ENCODE data around the gene ASB1.
"Not testable (repeated sequence)": the region's sequence is repeated elsewhere in the genome, so short reads cannot be mapped to it uniquely, and the experiment has no call there.

ASB1 gene

GRCh38 chr2:238404406-238405216 is 22.1 kb upstream of the ASB1 start:
- no peak for DNase-seq

- DNase-seq, result not testable (repeated sequence)
Observed at GRCh38 chr2:238405217-238405555, 21.5 kb upstream of the ASB1 start.

DNA sequence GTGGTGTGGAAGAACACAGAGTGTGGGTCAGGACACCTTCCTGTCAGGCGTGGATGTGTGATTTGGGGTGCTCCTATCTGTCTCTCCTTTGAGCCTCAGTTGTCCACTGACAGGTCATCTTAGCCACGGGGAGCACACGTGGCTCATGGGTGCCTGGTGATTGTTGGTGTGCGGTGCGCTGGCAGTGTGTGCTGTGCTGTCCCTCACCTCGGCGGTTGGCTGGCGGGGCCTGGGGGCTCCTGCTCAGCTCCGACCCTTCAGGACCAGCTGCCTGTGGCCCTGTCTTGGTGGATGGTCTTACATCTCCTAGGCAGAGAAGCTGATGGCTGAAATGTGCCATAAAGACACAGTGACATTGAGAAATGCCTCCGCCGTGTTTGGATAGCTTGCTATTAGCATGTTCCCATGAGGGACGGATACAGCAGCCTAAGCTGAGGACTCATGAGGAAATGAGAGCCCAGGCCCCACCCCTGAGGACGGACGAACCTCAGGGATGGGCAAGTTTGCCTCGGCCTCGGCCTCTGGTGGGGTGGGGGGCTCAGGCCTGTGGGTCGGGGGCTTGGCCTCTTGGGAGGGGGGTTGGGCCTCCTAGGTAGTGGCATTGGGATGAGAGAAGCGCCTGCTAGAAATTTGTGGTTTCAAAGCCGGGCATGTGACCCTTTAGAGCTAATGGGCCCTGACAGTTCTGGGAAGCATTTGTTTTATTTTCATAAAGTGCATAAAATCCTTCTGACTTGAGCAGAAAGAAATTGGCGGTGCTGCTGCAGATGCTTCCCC is 20.3 kb upstream of the ASB1 start:
- no peak for DNase-seq

GRCh38 chr2:238406998-238407285 is 19.8 kb upstream of the ASB1 start:
- DNase-seq, result no peak

DNA sequence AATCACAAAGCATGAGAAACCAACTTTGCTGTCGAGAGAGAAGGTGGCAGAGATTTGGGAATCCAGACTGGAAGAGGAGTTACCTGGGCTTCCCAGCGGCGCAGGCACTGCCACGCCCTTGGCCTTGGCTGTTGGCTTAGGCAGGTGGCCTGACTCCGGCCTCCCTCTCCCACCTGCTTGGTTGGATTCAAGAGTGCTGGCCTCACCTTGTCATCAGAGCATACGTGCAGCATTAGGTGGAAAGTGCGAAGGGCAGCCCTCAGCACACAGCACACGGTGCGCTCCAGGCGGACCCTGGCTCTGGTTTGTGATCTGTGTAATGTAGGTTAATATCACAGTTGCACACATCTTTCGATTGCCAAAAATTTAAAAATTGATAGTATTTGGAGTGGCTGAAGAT is 19.2 kb upstream of the ASB1 start:
- DNase-seq, result no peak

- no peak for DNase-seq
Observed at GRCh38 chr2:238408615-238409340, 17.9 kb upstream of the ASB1 start.

GRCh38 chr2:238409341-238410199 is 17.2 kb upstream of the ASB1 start:
- DNase-seq, result no peak

- no peak for DNase-seq
Observed at GRCh38 chr2:238412067-238412767, 14.5 kb upstream of the ASB1 start.

GRCh38 chr2:238413368-238413767 is 13.4 kb upstream of the ASB1 start:
- DNase-seq, result no peak

DNA sequence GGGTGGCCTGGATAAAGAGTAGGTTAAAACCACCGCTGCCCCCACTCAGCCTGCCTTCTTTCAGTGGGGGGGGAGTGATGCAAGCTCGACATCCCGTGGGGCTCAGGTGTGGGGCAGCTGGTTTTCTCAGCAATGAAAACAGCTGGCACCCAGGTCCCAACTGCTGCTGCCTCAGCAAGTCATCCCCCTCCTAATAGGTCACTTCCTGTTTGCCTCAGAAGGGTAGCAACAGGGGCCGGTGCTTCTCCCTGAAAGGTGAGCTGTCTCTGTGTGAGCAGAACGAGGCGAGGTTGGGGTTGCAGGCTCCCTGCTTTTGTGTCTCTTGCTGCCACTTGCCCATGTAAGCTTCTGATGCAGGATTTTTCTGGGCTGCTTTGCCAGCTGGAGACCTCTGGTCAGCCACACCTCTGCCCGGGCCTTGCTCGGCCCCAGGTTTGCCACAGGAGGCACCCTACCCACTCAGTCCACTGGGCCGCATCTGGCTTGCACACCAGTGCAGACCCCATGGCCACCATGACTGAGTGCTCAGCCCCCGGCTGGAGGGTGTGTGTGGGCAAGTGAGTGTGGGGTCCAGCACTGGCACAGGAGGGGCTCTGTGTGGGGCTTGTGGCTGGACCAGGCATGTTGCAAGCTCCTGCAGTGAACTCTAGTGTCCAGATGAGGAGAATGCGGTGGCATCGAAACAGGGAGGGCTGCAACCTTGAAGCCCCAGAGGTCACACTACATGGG is 11.5 kb upstream of the ASB1 start:
- DNase-seq, result no peak

- DNase-seq, result no peak
Observed at GRCh38 chr2:238415893-238416292, 10.8 kb upstream of the ASB1 start.

GRCh38 chr2:238418196-238418998 is 8.3 kb upstream of the ASB1 start:
- no peak for DNase-seq

- no peak for DNase-seq
Observed at GRCh38 chr2:238418999-238419546, 7.7 kb upstream of the ASB1 start.

DNA sequence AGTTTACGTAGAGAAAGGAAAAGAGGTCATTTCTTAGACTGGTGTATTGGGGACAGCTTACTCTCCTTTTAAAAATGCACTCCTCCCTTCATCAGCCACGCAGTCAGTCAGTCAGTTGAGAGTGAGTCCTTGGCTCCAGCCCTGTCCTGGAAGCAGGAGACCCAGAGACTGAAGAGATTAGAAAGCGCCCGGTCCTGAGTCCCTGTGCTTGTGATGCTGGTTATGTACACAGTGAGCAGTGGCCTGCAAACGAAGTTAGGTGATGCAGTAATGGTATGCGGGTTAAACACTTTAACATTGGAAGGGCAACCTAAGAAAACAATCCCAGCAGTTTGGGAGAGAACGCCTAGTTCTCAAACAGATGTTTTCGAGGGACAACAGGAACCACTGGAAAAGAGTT is 6.3 kb upstream of the ASB1 start:
- DNase-seq, result no peak

DNA sequence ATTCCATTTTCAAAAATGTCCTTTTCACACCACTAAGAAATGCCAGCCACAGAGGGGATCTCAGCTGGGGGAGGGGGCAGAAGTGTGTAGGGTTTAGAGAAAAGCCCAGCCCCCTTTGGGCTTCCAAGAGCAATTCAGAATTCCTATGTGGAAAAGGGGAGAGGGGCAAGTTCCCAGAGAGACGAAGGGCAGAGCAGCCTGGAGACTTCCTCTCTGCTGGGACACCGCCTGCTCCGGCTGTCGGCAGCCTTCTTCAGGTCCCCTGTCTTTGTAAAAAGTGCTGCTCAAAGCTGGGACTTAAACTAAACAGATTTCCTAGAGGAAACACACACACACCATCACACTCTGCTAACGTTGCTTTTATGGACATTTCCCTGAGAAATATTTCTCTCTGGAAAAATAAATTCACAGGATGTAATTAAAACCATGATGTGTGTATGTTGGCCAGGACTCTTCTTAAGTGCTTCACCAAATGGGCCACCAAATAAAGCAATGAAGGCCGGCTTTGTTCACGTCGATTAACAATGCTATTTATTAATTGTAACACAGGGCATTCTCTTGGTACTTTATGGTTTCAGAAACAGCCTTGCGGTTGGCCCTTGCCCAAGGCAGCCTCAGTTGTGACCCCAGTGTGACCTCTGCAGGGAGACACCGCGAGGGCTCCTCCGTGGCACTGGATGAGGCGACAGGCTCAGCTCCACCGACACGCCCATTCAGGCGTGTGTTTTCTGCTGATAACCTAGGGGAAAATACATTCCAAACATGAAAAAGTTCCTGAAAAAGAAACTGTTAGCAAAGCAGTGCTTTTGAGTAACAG is 5.6 kb upstream of the ASB1 start:
- no peak for DNase-seq

GRCh38 chr2:238421695-238422035 is 5.1 kb upstream of the ASB1 start:
- DNase-seq, result no peak

DNA sequence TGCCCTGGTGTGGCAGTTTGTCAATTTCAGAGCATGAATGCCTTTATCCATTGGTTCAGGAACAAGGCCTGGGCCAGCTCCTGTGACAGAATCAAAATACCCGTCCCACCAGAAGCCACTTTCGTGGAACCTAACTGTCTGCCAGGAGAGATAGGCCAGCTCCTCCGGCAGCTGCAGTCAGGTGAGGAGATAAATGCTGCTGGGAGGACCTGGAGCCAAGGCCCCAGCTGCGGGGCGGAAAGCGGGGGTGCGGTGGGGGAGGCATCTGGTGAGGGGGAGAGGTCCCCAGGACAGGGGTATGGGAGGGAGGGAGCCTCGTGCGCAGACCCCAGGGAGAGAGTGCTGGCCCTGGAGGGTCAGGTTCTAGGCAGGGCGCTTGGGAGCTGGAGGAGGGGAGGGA is 4.4 kb upstream of the ASB1 start:
- no peak for DNase-seq

DNA sequence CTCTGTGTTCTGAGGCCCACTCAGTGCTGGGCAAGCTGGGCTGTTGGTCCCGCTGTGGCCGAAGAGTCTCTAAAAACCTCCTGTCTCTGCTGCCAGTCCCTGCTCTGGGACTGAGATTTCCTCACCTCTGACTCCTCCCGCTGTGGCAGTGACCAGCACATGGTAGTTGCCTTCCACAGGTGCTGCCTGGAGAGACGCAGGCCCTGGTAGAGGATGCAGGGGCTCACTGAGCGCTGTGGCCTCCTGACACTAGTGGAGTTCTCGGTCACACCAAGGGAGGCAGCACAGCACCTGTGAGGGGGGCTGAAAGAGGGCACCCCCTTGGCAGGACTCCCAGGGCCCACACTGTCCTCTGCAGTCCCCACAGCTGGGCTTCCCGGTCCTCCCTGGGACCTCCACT is 3.8 kb upstream of the ASB1 start:
- no peak for DNase-seq

DNA sequence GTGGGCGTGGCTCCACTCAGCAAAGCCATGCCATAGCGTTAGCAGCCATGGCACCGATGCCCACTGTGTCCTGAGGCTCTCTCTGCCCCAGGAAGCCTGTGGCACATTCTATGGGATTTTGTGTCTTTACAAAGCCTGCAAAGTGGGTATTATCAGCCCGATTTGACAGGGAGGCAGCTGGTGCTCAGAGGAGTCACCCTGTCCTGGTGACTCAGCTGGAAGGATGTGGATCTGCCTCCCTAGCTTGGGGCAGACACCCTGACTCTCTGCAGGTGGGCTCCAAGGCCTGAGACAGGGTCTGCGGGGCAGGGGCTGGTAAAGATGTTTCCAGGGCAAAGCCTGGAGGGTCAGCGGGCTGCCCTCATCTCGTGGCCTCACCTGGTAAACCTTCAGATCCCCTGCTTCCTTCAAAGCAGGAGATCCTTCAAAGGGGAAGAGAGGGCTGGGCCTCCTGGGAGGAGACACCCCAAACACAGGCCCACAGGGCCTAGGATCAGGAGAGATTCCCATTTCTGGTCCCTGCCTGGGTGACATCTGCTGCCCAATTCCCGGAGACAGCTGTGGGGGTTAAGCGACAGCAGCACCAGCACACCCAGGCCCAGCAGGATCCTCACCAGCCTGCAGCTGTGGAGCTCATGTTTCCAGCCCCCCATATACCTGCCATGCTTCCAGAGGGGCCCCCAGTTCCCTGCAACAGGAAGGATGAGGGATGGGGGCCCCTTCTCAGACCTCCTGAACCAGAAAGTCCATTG is 3.0 kb upstream of the ASB1 start:
- DNase-seq, result no peak

Measured in SIG-M5 (cell line).